ENCODE results near the gene OXTR. TPM values are rescaled to one million over a fixed set of nuclear protein-coding genes. Genes with fewer than 3 reads are reported as not detected.
A peak's percentile ranks its signal among the peaks of the same experiment; 100 is the strongest.

The OXTR gene
- total RNA-seq, 1 experiment from 2014 or later = 0.63 TPM

GRCh38 chr3:8794247-8794646, 24.8 kb upstream of the OXTR start:
- no peak for TF ChIP-seq CTCF (IDR thresholded peaks at IDR 0.05; ENCODE audit: unreplicated experiment)
- no TSS peak for BruUV-seq (replicated peaks)
- Mint-ChIP-seq H3K4me3 (ENCODE audit: unreplicated experiment) (no peak overlapping the region), H3K9me3 (ENCODE audit: unreplicated experiment) (no peaks in the 10 kb centered on the region), H3K27ac (ENCODE audit: low read depth, unreplicated experiment) (no peak overlapping the region), H3K4me1 (ENCODE audit: insufficient read depth, unreplicated experiment) (no peaks in the 10 kb centered on the region), H3K36me3 (ENCODE audit: insufficient read depth, unreplicated experiment) (no peaks in the 10 kb centered on the region), H3K27me3 (ENCODE audit: insufficient read depth, unreplicated experiment) (no peaks in the 10 kb centered on the region)
- DNase-seq (ENCODE audit: unreplicated experiment) = no peak
- intact Hi-C loops (cut with micrococcal nuclease) = no loop called here
- CTCF ChIA-PET = interaction anchor here (0.6 kb wide), 1 partner anchor 377 kb away, joined by 3 read pairs; no protein-coding TSS in a partner anchor
- POLR2A ChIA-PET = no interaction called here

GRCh38 chr3:8793242-8793641, 23.8 kb upstream of the OXTR start:
- Mint-ChIP-seq H3K4me3 (ENCODE audit: unreplicated experiment) (no peak overlapping the region), H3K4me1 (ENCODE audit: insufficient read depth, unreplicated experiment) (no peaks in the 10 kb centered on the region), H3K27ac (ENCODE audit: low read depth, unreplicated experiment) (no peak overlapping the region), H3K27me3 (ENCODE audit: insufficient read depth, unreplicated experiment) (no peaks in the 10 kb centered on the region), H3K9me3 (ENCODE audit: unreplicated experiment) (no peaks in the 10 kb centered on the region), H3K36me3 (ENCODE audit: insufficient read depth, unreplicated experiment) (no peaks in the 10 kb centered on the region)
- ChIA-PET CTCF (interaction anchor here (0.6 kb wide), 1 partner anchor 25 kb away, joined by 3 read pairs; no protein-coding TSS in a partner anchor), POLR2A (interaction anchor here (0.8 kb wide), 1 partner anchor 9 kb away, joined by 4 read pairs; no protein-coding TSS in a partner anchor)
- DNase-seq (ENCODE audit: unreplicated experiment) = peak; percentile 68
- no peak for TF ChIP-seq CTCF (IDR thresholded peaks at IDR 0.05; ENCODE audit: unreplicated experiment)
- BruUV-seq (replicated peaks) = no TSS peak
- intact Hi-C loops (cut with micrococcal nuclease) = no loop called here

GRCh38 chr3:8790529-8790928, 21.1 kb upstream of the OXTR start:
- no peak for TF ChIP-seq CTCF (IDR thresholded peaks at IDR 0.05; ENCODE audit: unreplicated experiment)
- Mint-ChIP-seq H3K4me1 (ENCODE audit: insufficient read depth, unreplicated experiment) (no peaks in the 10 kb centered on the region), H3K9me3 (ENCODE audit: unreplicated experiment) (no peaks in the 10 kb centered on the region), H3K36me3 (ENCODE audit: insufficient read depth, unreplicated experiment) (no peaks in the 10 kb centered on the region), H3K4me3 (ENCODE audit: unreplicated experiment) (no peak overlapping the region), H3K27me3 (ENCODE audit: insufficient read depth, unreplicated experiment) (no peaks in the 10 kb centered on the region), H3K27ac (ENCODE audit: low read depth, unreplicated experiment) (no peak overlapping the region)
- ChIA-PET CTCF (interaction anchor here (0.7 kb wide), 2 partner anchors 292 to 466 kb away, joined by 3 read pairs; no protein-coding TSS in a partner anchor), POLR2A (interaction anchor here (0.6 kb wide), 1 partner anchor 842 kb away, joined by 3 read pairs; no protein-coding TSS in a partner anchor)
- intact Hi-C loops (cut with micrococcal nuclease) = no loop called here
- BruUV-seq (replicated peaks) = no TSS peak
- DNase-seq (ENCODE audit: unreplicated experiment) = no peak

DNA sequence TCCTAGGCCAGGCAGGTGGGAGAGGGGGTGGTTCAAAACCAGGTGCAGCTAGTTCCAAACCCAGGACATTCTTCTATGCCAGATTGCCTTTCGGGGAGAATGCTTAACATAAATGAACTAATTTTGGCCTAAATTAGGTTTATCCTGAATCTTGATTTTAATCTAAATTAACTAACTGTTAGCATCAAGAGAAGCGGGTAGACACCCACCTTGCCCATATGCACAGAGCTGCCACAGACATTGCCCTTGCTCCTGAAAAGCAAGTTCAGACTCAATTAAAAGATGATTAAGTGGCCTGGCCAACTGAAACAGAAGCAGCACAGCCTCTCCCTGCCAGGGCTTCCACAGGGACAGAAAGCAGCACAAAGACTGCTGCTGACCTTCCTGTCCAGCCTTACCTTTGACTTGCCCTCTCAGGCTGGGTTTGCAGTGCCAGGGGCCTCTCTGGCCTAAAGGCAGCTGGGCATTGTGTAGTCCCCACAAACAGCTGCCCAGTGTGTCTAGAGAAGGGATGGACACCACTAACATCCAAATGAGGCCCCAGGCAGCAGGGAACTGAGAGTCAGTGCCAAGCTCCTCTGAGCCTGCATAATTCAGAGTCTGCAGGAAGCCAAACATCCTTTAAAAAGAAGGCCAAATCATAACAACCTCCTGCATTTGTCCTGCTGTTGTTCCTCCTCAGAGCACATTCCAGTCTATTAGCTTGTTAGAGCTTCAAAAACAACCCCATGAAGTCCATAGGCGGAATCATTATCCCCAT, 15.4 kb upstream of the OXTR start:
- intact Hi-C loops (cut with micrococcal nuclease) = no loop called here
- DNase-seq (ENCODE audit: unreplicated experiment) = no peak
- no peak overlapping the region for H3K4me3 Mint-ChIP-seq (ENCODE audit: unreplicated experiment)
- no peak for TF ChIP-seq CTCF (IDR thresholded peaks at IDR 0.05; ENCODE audit: unreplicated experiment)
- no peak overlapping the region for H3K27ac Mint-ChIP-seq (ENCODE audit: low read depth, unreplicated experiment)
- no peaks in the 10 kb centered on the region for H3K36me3 Mint-ChIP-seq (ENCODE audit: insufficient read depth, unreplicated experiment)
- no TSS peak for BruUV-seq (replicated peaks)
- no peaks in the 10 kb centered on the region for H3K9me3 Mint-ChIP-seq (ENCODE audit: unreplicated experiment)
- no peaks in the 10 kb centered on the region for H3K4me1 Mint-ChIP-seq (ENCODE audit: insufficient read depth, unreplicated experiment)
- H3K27me3 Mint-ChIP-seq (ENCODE audit: insufficient read depth, unreplicated experiment) = no peaks in the 10 kb centered on the region
- POLR2A ChIA-PET = no interaction called here
- CTCF ChIA-PET = interaction anchor here (1.1 kb wide), 1 partner anchor 15 kb away, joined by 10 read pairs; the partner anchor contains the start of gene OXTR
